ENCODE measurements around the gene IL1RAP.

The IL1RAP gene

GRCh38 chr3:190491533-190492054 lies 22.3 kb upstream of the IL1RAP start:
- TF ChIP-seq CTCF (IDR thresholded peaks at IDR 0.05; ENCODE audit: low read depth, low read length, missing control alignments), result no peak
- no peak overlapping the region for H3K4me3 ChIP-seq (ENCODE audit: low read depth, low read length)
- no peak for DNase-seq (ENCODE audit: low read depth)

- TF ChIP-seq CTCF (IDR thresholded peaks at IDR 0.05; ENCODE audit: low read depth, low read length, missing control alignments), result no peak
- H3K4me3 ChIP-seq (ENCODE audit: low read depth, low read length), result no peak overlapping the region
- DNase-seq (ENCODE audit: low read depth), result no peak
Observed at GRCh38 chr3:190492129-190492528, 21.8 kb upstream of the IL1RAP start.

- TF ChIP-seq CTCF (IDR thresholded peaks at IDR 0.05; ENCODE audit: low read depth, low read length, missing control alignments), result no peak
- no peak for DNase-seq (ENCODE audit: low read depth)
- no peak overlapping the region for H3K4me3 ChIP-seq (ENCODE audit: low read depth, low read length)
Observed at GRCh38 chr3:190492966-190493365, 20.9 kb upstream of the IL1RAP start.

- DNase-seq (ENCODE audit: low read depth), result no peak
- no peak overlapping the region for H3K4me3 ChIP-seq (ENCODE audit: low read depth, low read length)
- TF ChIP-seq CTCF (IDR thresholded peaks at IDR 0.05; ENCODE audit: low read depth, low read length, missing control alignments), result no peak
Observed at GRCh38 chr3:190494907-190495306, 19.0 kb upstream of the IL1RAP start.

GRCh38 chr3:190495354-190495753 lies 18.5 kb upstream of the IL1RAP start:
- no peak overlapping the region for H3K4me3 ChIP-seq (ENCODE audit: low read depth, low read length)
- TF ChIP-seq CTCF (IDR thresholded peaks at IDR 0.05; ENCODE audit: low read depth, low read length, missing control alignments), result no peak
- DNase-seq (ENCODE audit: low read depth), result no peak

GRCh38 chr3:190495796-190496195 lies 18.1 kb upstream of the IL1RAP start:
- DNase-seq (ENCODE audit: low read depth), result no peak
- no peak for TF ChIP-seq CTCF (IDR thresholded peaks at IDR 0.05; ENCODE audit: low read depth, low read length, missing control alignments)

GRCh38 chr3:190496859-190497258 lies 17.0 kb upstream of the IL1RAP start:
- no peak overlapping the region for H3K4me3 ChIP-seq (ENCODE audit: low read depth, low read length)
- TF ChIP-seq CTCF (IDR thresholded peaks at IDR 0.05; ENCODE audit: low read depth, low read length, missing control alignments), result no peak
- DNase-seq (ENCODE audit: low read depth), result no peak

More at GRCh38 chr3:190495796-190496195, 18.1 kb upstream of the IL1RAP start:
- no peak overlapping the region for H3K4me3 ChIP-seq (ENCODE audit: low read depth, low read length)

Measured in GM12864 (cell line).